IMR-90 (cell line): ENCODE data around the gene ECM1.

Experiments used
- BHLHE40 ChIP-seq: fragments of 150-350 bp; IDR thresholded peaks from 2 replicates; pipeline ENCODE4 v1.6.1; 2016; ENCODE audit warnings: mild to moderate bottlenecking, low read depth, low read length
- CHD1 ChIP-seq: IDR thresholded peaks from 2 replicates; pipeline ENCODE4 v1.6.1; 2012; ENCODE audit warnings: low read depth, low read length, improper control_type of control experiment
- FOS ChIP-seq: fragments of 150-350 bp; IDR thresholded peaks from 2 replicates; pipeline ENCODE4 v1.6.1; 2016; ENCODE audit warnings: low read depth, low read length
- MAFK ChIP-seq: IDR thresholded peaks from 2 replicates; pipeline ENCODE4 v1.6.1; 2012; ENCODE audit warnings: low read depth, low read length, improper control_type of control experiment
- MXI1 ChIP-seq: IDR thresholded peaks from 2 replicates; pipeline ENCODE4 v1.6.1; 2012; ENCODE audit warnings: low read depth, mild to moderate bottlenecking, low read length, moderate library complexity, borderline replicate concordance
- NFE2L2 ChIP-seq: fragments of 150-350 bp; IDR thresholded peaks from 2 replicates; pipeline ENCODE4 v1.6.1; 2016; ENCODE audit warnings: low read depth, mild to moderate bottlenecking, low read length
- POLR2A ChIP-seq: IDR thresholded peaks from 2 replicates; pipeline ENCODE4 v1.6.1; 2012; ENCODE audit warnings: mild to moderate bottlenecking, low read depth, low read length
- RAD21 ChIP-seq: IDR thresholded peaks from 2 replicates; pipeline ENCODE4 v1.6.1; 2012; ENCODE audit warnings: low read length, improper control_type of control experiment
- RCOR1 ChIP-seq: IDR thresholded peaks from 2 replicates; pipeline ENCODE4 v1.6.1; 2012; ENCODE audit warnings: mild to moderate bottlenecking, low read length, improper control_type of control experiment; ENCODE audit not compliant: insufficient replicate concordance
- RFX5 ChIP-seq: IDR thresholded peaks from 2 replicates; pipeline ENCODE4 v1.8.0; 2012; ENCODE audit warnings: low read depth, mild to moderate bottlenecking, low read length, moderate library complexity
- SMC3 ChIP-seq: fragments of 150-350 bp; IDR thresholded peaks from 2 replicates; pipeline ENCODE4 v1.6.1; 2016; ENCODE audit warnings: low read depth, mild to moderate bottlenecking, antibody characterized with exemption, low read length, moderate library complexity
- TF ChIP-seq, protein P1 (sequence below): conservative IDR thresholded peaks from 2 replicates; pipeline ENCODE4 v1.5.1; 2012; ENCODE audit warnings: mild to moderate bottlenecking, low read depth, low read length, improper control_type of control experiment
- TF ChIP-seq, protein P2 (sequence below): fragments of 150-350 bp; IDR thresholded peaks from 2 replicates; pipeline ENCODE4 v1.6.1; 2017; ENCODE audit warnings: mild to moderate bottlenecking, antibody characterized with exemption, low read length, low read depth
- TF ChIP-seq, protein P3 (sequence below): fragments of 150-350 bp; IDR thresholded peaks from 2 replicates; pipeline ENCODE4 v1.6.1; 2016; ENCODE audit warnings: low read depth, mild to moderate bottlenecking, low read length, moderate library complexity, borderline replicate concordance

DNA sequence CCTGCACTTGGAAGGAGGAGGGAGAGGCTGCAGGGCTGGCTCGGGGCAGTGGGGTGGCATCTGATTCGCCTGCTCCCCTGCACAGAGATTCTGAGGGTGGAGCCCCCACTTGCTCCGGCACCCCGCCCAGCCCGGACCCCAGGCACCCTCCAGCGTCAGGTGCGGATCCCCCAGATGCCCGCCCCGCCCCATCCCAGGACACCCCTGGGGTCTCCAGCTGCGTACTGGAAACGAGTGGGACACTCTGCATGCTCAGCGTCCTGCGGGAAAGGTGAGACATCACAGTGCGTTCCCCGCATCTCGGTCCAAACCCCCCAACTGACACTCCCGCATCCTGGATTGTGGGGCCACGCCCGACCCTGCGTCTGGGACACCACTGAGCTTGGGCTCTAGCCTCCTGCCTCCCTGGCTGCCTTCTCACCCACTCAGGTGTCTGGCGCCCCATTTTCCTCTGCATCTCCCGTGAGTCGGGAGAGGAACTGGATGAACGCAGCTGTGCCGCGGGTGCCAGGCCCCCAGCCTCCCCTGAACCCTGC, 49.2 kb downstream of the ECM1 start:
- TF ChIP-seq, protein P1, sequence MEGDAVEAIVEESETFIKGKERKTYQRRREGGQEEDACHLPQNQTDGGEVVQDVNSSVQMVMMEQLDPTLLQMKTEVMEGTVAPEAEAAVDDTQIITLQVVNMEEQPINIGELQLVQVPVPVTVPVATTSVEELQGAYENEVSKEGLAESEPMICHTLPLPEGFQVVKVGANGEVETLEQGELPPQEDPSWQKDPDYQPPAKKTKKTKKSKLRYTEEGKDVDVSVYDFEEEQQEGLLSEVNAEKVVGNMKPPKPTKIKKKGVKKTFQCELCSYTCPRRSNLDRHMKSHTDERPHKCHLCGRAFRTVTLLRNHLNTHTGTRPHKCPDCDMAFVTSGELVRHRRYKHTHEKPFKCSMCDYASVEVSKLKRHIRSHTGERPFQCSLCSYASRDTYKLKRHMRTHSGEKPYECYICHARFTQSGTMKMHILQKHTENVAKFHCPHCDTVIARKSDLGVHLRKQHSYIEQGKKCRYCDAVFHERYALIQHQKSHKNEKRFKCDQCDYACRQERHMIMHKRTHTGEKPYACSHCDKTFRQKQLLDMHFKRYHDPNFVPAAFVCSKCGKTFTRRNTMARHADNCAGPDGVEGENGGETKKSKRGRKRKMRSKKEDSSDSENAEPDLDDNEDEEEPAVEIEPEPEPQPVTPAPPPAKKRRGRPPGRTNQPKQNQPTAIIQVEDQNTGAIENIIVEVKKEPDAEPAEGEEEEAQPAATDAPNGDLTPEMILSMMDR, result no peak
- TF ChIP-seq RAD21 (no peak), FOS (no peak), BHLHE40 (no peak), POLR2A (no peak), MAFK (no peak), RFX5 (no peak), RCOR1 (no peak), MXI1 (no peak), CHD1 (no peak), NFE2L2 (no peak), SMC3 (no peak)
- TF ChIP-seq, protein P2, sequence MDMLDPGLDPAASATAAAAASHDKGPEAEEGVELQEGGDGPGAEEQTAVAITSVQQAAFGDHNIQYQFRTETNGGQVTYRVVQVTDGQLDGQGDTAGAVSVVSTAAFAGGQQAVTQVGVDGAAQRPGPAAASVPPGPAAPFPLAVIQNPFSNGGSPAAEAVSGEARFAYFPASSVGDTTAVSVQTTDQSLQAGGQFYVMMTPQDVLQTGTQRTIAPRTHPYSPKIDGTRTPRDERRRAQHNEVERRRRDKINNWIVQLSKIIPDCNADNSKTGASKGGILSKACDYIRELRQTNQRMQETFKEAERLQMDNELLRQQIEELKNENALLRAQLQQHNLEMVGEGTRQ, result no peak
- TF ChIP-seq, protein P3, sequence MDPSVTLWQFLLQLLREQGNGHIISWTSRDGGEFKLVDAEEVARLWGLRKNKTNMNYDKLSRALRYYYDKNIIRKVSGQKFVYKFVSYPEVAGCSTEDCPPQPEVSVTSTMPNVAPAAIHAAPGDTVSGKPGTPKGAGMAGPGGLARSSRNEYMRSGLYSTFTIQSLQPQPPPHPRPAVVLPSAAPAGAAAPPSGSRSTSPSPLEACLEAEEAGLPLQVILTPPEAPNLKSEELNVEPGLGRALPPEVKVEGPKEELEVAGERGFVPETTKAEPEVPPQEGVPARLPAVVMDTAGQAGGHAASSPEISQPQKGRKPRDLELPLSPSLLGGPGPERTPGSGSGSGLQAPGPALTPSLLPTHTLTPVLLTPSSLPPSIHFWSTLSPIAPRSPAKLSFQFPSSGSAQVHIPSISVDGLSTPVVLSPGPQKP, result no peak
